GM12875 (cell line): ENCODE data around the gene CUL9.

ENCODE experiments used
- H3K4me3 ChIP-seq: one replicate; pipeline ENCODE4 v1.5.1; 2011; ENCODE audit warnings: low read depth, low read length, control low read depth
- TF ChIP-seq, protein P1 (sequence below): IDR thresholded peaks from 2 replicates; pipeline ENCODE4 v1.5.1; 2011; ENCODE audit warnings: low read depth, mild to moderate bottlenecking, control low read depth, inconsistent platforms, low read length, moderate library complexity, borderline replicate concordance; ENCODE audit not compliant: insufficient read depth

CUL9 gene

DNA sequence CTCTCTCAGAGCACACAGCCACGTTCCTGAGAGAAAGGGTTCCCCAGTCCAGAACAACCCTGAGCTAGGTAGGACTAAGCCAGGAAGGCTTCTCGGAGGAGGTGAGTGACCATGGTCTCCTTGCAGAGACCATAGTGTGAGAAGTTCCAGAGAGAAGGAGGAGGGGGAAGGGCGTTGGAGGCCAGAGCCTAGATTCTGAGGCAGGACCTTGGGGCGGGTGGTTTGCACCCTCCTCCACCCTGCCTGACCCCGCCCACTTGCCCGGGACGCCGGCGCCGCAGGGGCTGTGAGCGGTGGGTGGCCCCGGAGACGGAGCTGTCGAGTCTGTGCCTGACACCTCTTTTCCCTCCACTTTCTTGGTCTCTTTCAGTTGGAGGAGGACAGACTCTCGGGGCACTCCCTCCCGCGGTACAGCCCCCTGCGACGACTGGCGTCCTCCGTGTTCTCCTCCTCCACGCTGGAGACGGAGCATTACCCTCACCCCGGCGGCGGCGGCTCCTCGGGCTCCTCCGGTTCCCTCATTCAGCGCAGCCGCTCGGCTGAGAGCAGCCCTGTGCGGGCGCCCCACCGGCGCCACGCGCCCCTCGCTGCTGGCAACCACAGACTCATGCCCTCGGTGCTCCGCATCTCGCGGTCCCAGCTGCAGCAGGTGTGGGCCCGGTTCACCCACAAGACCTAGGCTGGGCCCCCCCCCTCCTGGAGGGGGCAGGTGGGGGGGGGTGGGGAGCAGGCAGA lies 87.4 kb downstream of the CUL9 start:
- no peak overlapping the region for H3K4me3 ChIP-seq
- TF ChIP-seq, protein P1, sequence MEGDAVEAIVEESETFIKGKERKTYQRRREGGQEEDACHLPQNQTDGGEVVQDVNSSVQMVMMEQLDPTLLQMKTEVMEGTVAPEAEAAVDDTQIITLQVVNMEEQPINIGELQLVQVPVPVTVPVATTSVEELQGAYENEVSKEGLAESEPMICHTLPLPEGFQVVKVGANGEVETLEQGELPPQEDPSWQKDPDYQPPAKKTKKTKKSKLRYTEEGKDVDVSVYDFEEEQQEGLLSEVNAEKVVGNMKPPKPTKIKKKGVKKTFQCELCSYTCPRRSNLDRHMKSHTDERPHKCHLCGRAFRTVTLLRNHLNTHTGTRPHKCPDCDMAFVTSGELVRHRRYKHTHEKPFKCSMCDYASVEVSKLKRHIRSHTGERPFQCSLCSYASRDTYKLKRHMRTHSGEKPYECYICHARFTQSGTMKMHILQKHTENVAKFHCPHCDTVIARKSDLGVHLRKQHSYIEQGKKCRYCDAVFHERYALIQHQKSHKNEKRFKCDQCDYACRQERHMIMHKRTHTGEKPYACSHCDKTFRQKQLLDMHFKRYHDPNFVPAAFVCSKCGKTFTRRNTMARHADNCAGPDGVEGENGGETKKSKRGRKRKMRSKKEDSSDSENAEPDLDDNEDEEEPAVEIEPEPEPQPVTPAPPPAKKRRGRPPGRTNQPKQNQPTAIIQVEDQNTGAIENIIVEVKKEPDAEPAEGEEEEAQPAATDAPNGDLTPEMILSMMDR = no peak

DNA sequence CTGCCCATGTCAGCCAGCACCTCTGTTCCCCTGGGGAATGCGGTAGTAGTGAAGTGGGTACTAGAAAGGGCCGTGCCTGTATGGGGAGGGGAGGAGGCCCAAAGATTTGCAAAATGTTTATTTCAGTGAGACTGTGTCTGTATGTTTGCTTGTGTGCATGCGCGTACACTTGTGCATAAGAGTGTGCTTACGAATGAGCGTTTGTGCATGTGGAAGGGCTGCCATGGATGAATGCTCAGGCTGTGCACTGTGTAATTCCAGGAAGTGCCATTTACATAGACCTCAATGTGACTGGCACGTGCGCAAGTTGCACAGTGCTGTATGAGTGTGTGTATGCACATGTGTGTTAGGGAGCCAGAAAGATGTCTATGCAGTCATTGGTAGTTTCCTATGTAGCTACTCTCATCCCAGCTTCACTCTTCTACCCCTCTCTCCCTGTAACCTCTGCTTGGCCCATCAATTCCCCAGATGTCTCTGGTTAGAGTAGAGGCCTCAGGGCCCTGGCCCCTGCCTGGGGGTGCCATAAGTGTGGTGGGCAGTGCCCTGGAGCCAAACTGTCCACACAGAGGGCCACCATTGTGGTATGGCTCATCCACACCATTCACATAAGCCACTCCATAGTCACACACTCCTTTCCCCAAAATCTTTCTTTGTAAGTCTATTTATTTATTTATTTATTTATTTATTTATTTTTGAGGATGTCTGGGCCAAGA lies 89.3 kb downstream of the CUL9 start:
- H3K4me3 ChIP-seq = no peak overlapping the region
- TF ChIP-seq, protein P1 = no peak

DNA sequence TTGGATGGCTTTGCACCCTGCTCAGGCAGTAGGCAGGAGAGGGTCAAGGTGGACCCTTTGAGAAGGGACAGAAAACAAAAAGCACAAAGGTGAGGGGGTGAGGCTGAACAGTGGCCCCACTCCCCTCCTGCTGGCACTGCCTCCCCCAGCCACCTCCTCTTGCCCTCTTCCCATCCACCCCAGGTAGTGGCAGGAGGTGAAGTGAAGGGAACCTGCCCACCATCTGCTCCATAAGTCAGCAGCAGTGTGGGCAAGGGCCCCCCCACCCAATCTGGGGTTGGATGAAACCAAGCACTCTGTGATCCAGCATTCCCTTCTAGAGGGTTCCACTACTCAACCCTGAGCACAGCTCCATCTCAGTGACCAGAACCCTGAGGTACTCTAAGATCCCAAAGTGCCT lies 89.9 kb downstream of the CUL9 start:
- TF ChIP-seq, protein P1 = no peak
- H3K4me3 ChIP-seq = no peak overlapping the region

DNA sequence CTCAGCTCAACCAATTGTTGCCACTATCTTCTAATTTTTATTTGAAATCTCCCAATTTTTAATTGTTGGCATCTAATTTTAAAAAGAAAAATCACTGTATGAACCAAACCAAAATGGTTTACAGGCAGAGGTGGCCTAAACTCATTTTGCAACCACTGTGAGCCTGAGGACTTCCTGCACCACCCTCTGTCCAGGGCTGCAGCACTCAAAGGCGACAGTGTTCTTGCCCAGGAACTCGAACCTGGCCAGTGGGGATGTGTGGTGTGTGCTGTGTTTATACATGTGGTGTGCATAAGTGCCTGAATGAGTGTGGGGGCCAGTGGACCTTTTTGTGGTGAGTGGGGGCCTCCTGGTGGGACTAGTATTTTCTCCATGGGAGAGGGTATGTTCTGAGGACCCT lies 91.7 kb downstream of the CUL9 start:
- TF ChIP-seq, protein P1 = no peak
- H3K4me3 ChIP-seq = no peak overlapping the region
